Stimulated activated naive CD4-positive, alpha-beta T cell treated with Interleukin-2 at 50 U/mL for 16 hours (primary cell): ENCODE measurements around the gene CCSER2.
"Not testable (repeated sequence)": the region's sequence is repeated elsewhere in the genome, so short reads cannot be mapped to it uniquely, and the experiment has no call there.

Experiments used
- DNase-seq: peaks from one replicate; lab custom pipeline; 2025; lab: John Stamatoyannopoulos, UW

CCSER2 gene

GRCh38 chr10:84521013-84521412, 192.6 kb downstream of the CCSER2 start:
- no peak for DNase-seq

- no peak for DNase-seq
These were observed 193.1 kb downstream of the CCSER2 start for GRCh38 chr10:84521468-84521867.

GRCh38 chr10:84522612-84523462, 194.4 kb downstream of the CCSER2 start:
- no peak for DNase-seq

GRCh38 chr10:84523526-84523925, 195.1 kb downstream of the CCSER2 start:
- DNase-seq, result no peak

- no peak for DNase-seq
These were observed 196.0 kb downstream of the CCSER2 start for GRCh38 chr10:84524435-84524834.

- DNase-seq, result no peak
These were observed 196.9 kb downstream of the CCSER2 start for GRCh38 chr10:84525120-84525806.

- DNase-seq, result not testable (repeated sequence)
These were observed 197.4 kb downstream of the CCSER2 start for GRCh38 chr10:84525807-84526182.

GRCh38 chr10:84527386-84527785, 199.0 kb downstream of the CCSER2 start:
- not testable (repeated sequence) for DNase-seq

- not testable (repeated sequence) for DNase-seq
These were observed 200.1 kb downstream of the CCSER2 start for GRCh38 chr10:84528526-84528925.

- DNase-seq, result no peak
These were observed 202.4 kb downstream of the CCSER2 start for GRCh38 chr10:84530724-84531325.

- no peak for DNase-seq
These were observed 203.0 kb downstream of the CCSER2 start for GRCh38 chr10:84531396-84531795.

GRCh38 chr10:84534168-84534567, 205.8 kb downstream of the CCSER2 start:
- no peak for DNase-seq

GRCh38 chr10:84537447-84537931, 209.1 kb downstream of the CCSER2 start:
- DNase-seq, result no peak

GRCh38 chr10:84538036-84538435, 209.6 kb downstream of the CCSER2 start:
- DNase-seq, result no peak

GRCh38 chr10:84539216-84539615, 210.8 kb downstream of the CCSER2 start:
- DNase-seq, result no peak

GRCh38 chr10:84540022-84540616, 211.7 kb downstream of the CCSER2 start:
- no peak for DNase-seq

- peak; percentile 56 for DNase-seq
These were observed 212.4 kb downstream of the CCSER2 start for GRCh38 chr10:84540617-84541288.

GRCh38 chr10:84541289-84541637, 212.9 kb downstream of the CCSER2 start:
- DNase-seq, result no peak

GRCh38 chr10:84542522-84543490, 214.4 kb downstream of the CCSER2 start:
- no peak for DNase-seq

- DNase-seq, result no peak
These were observed 215.6 kb downstream of the CCSER2 start for GRCh38 chr10:84543948-84544347.

GRCh38 chr10:84545651-84546050, 217.3 kb downstream of the CCSER2 start:
- DNase-seq, result no peak
